Effector memory CD8-positive, alpha-beta T cell (primary cell): ENCODE measurements around the gene ZNF524.
A peak's percentile ranks its signal among the peaks of the same experiment; 100 is the strongest.

Source experiments
- ATAC-seq: fragments of 150-1000 bp; cut with Tn5 transposase; replicated peaks from 2 replicates; pipeline ENCODE4 v1.10.0; 2021; ENCODE audit warnings: mild to moderate bottlenecking, moderate library complexity
- DNase-seq, 3 experiments: peaks; one replicate each; pipeline ENCODE4 v3.0.0; 2021
- H3K27ac Mint-ChIP-seq, 2 donors: one replicate each; pipeline ENCODE4 v1.8.0; 2022; ENCODE audit warnings: mild to moderate bottlenecking in 2 of 2, mixed read lengths in 2 of 2, moderate library complexity in 2 of 2
- H3K27me3 Mint-ChIP-seq, 2 donors: one replicate each; pipeline ENCODE4 v1.8.0; 2022; ENCODE audit warnings: mixed read lengths in 2 of 2
- H3K36me3 Mint-ChIP-seq: one replicate; pipeline ENCODE4 v1.8.0; 2022; ENCODE audit warnings: mild to moderate bottlenecking, moderate library complexity, mixed read lengths; ENCODE audit not compliant: insufficient read depth
- H3K4me1 Mint-ChIP-seq, 2 donors: one replicate each; pipeline ENCODE4 v1.8.0; 2022; ENCODE audit warnings: low read depth in 2 of 2, mixed read lengths in 2 of 2
- H3K4me3 Mint-ChIP-seq, 2 donors: one replicate each; pipeline ENCODE4 v1.8.0; 2022; ENCODE audit warnings: mild to moderate bottlenecking in 2 of 2, mixed read lengths in 2 of 2, moderate library complexity in 2 of 2
- H3K9me3 Mint-ChIP-seq, 2 donors: one replicate each; pipeline ENCODE4 v1.8.0; 2022; ENCODE audit warnings: mixed read lengths in 2 of 2

The ZNF524 gene

DNA sequence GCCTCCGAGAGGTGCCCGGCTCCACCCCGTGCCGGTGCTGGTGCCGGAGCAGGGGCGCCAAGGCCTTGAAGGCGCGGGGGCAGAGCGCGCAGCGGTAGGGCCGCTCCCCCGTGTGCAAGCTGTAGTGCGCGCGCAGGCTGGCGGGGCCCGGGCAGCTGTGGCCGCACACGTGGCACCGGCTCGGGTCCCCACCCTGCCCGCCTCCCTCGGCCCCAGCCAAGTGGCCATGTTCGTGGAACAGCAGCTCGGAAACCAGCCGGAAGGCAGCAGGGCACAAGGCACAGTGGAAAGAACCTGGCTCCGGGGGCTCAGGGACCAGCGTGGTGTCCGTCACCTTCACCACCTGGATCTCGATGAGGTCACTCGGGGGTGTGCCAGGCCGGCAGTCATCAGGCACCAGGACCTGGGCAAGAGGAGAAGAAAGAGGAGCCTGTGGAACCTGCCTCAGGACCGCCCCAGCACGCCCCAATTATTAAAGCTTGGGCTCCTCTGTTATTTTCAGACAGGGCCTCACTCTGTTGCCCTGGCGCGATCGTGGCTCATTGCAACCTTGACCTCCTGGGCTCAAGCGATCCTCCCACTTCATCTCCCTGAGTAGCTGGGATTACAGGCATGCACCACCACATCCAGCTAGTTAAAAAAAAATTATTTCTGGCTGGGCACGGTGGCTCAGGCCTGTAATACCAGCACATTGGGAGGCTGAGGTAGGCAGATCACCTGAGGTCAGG lies 22.3 kb downstream of the ZNF524 start:
- Mint-ChIP-seq H3K27me3 (no peaks in the 10 kb centered on the region), H3K27ac (no peak overlapping the region), H3K36me3 (peaks cover 30% of the 10 kb centered on the region), H3K4me3 (no peak overlapping the region), H3K4me1 (peaks cover 25 to 35% of the 10 kb centered on the region in 2 donors), H3K9me3 (no peaks in the 10 kb centered on the region)
- no peak for ATAC-seq
- DNase-seq: no peak

DNA sequence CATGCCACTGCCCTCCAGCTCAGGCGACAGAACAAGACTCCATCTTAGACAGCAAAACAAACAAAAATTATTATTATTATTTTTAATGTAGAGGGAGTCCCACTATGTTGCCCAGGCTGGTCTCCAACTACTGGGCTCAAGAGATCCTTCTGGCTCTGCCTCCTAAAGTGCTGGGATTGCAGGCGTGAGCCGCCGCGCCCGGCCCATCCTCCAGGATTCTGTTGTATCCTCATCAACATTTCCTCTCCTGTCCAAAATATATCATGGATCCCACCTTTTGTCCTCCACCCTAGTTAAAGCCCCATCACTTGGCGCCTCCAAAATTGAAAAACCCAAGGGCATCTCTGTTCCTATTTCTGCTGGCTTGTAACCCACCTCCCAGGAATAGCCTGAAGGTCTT lies 23.0 kb downstream of the ZNF524 start:
- H3K27me3 Mint-ChIP-seq: no peaks in the 10 kb centered on the region
- H3K27ac Mint-ChIP-seq: no peak overlapping the region

DNA sequence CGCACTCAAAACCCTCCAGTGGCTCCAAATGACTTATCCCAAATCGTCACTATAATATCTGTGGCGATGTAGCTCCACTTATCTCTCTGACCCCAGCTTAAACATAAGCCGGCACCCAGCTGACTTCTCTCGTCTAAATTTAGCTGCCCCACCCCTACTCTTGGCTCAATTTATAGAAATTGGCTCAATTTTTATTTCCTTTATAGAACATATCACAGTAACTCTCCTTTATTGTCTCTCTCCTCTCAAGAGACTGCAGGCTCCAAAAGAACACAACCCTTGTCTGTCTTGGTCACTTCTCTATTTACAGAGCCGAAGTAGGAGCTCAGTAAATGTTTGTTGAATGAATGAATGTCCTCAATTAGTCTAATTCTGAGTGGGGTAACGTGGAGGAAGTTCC lies 23.5 kb downstream of the ZNF524 start:
- DNase-seq: no peak
- Mint-ChIP-seq H3K36me3 (peaks cover 24% of the 10 kb centered on the region), H3K4me3 (peak overlapping the region; percentile 85), H3K4me1 (peaks cover 23 to 35% of the 10 kb centered on the region in 2 donors), H3K27me3 (no peaks in the 10 kb centered on the region), H3K9me3 (no peaks in the 10 kb centered on the region), H3K27ac (peak overlapping the region; percentile 94 to 96)
- ATAC-seq: no peak

More for the DNA sequence above, 23.0 kb downstream of the ZNF524 start:
- Mint-ChIP-seq H3K4me3 (no peak overlapping the region), H3K36me3 (peaks cover 26% of the 10 kb centered on the region), H3K4me1 (peaks cover 25 to 35% of the 10 kb centered on the region in 2 donors), H3K9me3 (no peaks in the 10 kb centered on the region)
- ATAC-seq (no peak), DNase-seq (no peak)

DNA sequence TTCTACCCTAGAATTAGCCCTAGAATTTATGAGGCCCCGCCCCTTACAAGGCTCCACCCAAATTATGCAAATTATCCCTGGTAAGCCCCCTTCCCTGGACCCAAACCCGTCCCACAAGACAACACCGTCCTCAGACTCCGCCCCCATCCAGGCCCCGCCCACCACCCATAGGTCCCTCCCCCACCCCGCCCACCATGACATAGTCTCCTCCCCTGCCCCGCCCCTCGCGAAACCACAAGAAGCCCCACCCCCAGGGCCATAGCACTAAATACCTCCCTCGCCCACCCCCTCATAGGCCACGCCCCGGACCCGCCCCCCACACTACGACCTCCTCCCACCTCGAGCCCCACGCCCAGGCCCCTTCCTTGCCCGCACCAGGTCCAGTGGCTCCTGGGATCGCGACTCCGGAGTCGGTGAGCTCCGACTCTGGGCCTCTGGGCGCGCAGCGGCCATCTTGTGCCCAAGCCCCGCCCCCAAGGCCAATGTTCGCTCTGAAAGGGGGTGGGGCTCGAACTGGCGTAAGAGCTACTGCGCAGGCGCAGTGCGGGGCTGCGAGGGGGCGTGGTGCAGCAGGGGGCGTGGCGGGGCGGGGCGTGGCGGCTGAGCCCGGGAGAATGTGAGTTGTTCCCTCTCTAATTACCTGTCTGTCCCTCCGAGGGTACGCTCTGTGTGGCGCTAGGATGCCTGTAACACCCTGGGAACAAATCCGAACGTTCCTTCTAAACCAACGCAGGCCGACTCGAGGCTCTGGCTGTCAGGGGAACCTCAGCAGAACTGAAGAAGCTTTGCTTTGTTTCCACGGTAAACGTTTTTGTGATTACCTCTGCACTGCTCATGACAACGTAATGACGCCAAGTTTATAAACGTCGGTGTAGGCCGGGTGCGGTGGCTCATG lies 24.3 kb downstream of the ZNF524 start, which contains the start of gene ZNF784:
ZNF784 (minus strand) TSS at position 458 of the 895 bp plus-strand sequence; CDS start at position 453, 5 bp downstream.
- H3K9me3 Mint-ChIP-seq: no peaks in the 10 kb centered on the region
- peaks cover 22 to 35% of the 10 kb centered on the region in 2 donors for H3K4me1 Mint-ChIP-seq
- H3K27me3 Mint-ChIP-seq: no peaks in the 10 kb centered on the region
- H3K27ac Mint-ChIP-seq: peak within 1 kb of the TSS; percentile 94 to 96
- H3K36me3 Mint-ChIP-seq: peaks cover 21% of the 10 kb centered on the region
- H3K4me3 Mint-ChIP-seq: peak within 1 kb of the TSS; percentile 85
- peak; percentile 65 for ATAC-seq
- peak; percentile 92 to 94 (median 93) for DNase-seq

- no peaks in the 10 kb centered on the region for H3K9me3 Mint-ChIP-seq
- H3K36me3 Mint-ChIP-seq: peaks cover 21% of the 10 kb centered on the region
- no peak for DNase-seq
- peak overlapping the region; percentile 85 for H3K4me3 Mint-ChIP-seq
- no peaks in the 10 kb centered on the region for H3K27me3 Mint-ChIP-seq
- no peak for ATAC-seq
- peaks cover 22 to 35% of the 10 kb centered on the region in 2 donors for H3K4me1 Mint-ChIP-seq
- H3K27ac Mint-ChIP-seq: peak overlapping the region; percentile 94 to 96
Measured at GRCh38 chr19:55625004-55625326, 24.9 kb downstream of the ZNF524 start.

DNA sequence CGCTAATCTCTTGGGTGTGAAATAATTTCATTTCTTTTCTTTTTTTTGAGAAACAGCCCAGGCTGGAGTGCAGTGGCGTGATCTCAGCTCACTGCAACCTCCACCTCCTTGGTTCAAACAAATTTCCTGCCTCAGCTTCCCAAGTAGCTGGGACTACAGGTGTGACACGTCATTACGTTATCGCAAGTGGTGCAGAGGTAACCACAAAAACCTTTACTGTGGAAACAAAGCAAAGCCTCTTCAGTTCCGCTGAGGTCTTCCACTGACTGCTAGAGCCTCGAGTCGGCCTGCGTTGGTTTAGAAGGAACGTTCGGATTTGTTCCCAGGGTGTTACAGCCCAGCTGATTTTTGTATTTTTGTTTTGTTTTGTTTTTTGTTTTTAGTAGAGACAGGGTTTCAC lies 26.3 kb downstream of the ZNF524 start:
- H3K36me3 Mint-ChIP-seq: peaks cover 22% of the 10 kb centered on the region
- DNase-seq (peak; percentile 47 to 53 (median 53)), ATAC-seq (peak; percentile 74)
- H3K9me3 Mint-ChIP-seq: no peaks in the 10 kb centered on the region
- H3K4me1 Mint-ChIP-seq: peaks cover 18 to 33% of the 10 kb centered on the region in 2 donors
- H3K27ac Mint-ChIP-seq: peak overlapping the region; percentile 58 to 85
- H3K4me3 Mint-ChIP-seq: peak overlapping the region; percentile 69 to 73
- no peaks in the 10 kb centered on the region for H3K27me3 Mint-ChIP-seq

DNA sequence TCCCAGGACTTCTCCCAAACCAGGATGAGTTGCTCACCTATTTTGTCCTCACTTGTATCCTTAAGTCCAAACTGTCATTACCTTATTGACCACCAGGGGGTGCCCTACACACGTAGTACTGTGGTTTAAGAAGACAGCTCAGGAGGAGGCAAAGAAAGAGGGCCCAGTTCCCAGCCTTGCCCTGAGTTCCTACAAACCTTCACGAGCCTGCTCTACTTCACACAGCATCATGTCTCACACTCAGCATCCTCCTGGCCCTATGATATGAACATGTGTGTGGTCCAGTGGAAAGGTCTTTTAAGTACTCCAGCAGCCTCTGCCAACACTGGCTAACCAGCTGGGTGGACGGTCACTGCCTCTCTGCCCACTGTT lies 32.4 kb downstream of the ZNF524 start:
- Mint-ChIP-seq H3K9me3 (no peaks in the 10 kb centered on the region), H3K4me3 (peak overlapping the region in 1 of 2 donors; percentile 1), H3K27me3 (no peaks in the 10 kb centered on the region), H3K27ac (peak overlapping the region; percentile 16 to 21), H3K36me3 (peaks cover 41% of the 10 kb centered on the region), H3K4me1 (peaks cover 38 to 43% of the 10 kb centered on the region in 2 donors)
- peak; percentile 55 for ATAC-seq
- peak; percentile 91 to 95 (median 93) for DNase-seq

- DNase-seq: no peak
- Mint-ChIP-seq H3K4me3 (peak overlapping the region in 1 of 2 donors; percentile 99), H3K4me1 (peaks cover 45 to 51% of the 10 kb centered on the region in 2 donors), H3K27ac (peak overlapping the region; percentile 100), H3K36me3 (peaks cover 45% of the 10 kb centered on the region), H3K9me3 (no peaks in the 10 kb centered on the region), H3K27me3 (no peaks in the 10 kb centered on the region)
- ATAC-seq: no peak
Measured at GRCh38 chr19:55633861-55634260, 33.8 kb downstream of the ZNF524 start.

GRCh38 chr19:55635334-55635717 lies 35.2 kb downstream of the ZNF524 start:
- no peak for ATAC-seq
- Mint-ChIP-seq H3K4me3 (peak overlapping the region; percentile 97 to 99), H3K36me3 (peaks cover 54% of the 10 kb centered on the region), H3K9me3 (peaks cover 0 to 2% of the 10 kb centered on the region in 2 donors), H3K27me3 (no peaks in the 10 kb centered on the region), H3K4me1 (peaks cover 49 to 58% of the 10 kb centered on the region in 2 donors), H3K27ac (peak overlapping the region; percentile 100)
- no peak for DNase-seq

DNA sequence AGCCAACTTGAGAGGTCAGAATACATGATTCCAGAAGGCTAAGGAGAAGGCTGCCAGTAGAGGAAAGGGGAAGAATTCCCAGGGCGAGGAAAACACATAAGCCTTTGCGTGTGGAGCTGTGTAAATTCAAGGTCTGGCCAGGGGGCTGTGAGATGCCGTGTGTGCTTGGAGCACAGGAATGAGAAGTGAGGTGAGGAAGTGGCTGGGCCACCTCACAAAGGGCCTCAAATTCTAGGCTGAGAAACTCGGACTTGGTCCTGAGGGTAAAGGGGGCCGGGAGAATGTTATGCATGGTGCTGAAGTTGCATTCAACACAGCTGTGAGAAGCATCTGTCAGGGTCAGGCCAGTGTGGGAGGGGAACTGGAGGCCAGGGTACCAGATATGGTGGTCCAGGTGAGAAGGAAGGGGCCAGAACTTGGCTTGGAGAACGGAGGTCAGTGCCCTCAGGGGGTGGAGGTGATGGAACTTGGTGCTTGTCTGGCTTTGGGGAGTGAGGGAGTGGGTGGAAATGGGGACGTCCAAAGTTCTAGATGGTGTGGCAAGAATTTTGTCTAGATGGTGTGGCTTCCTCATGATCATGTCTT lies 35.9 kb downstream of the ZNF524 start:
- Mint-ChIP-seq H3K4me1 (peaks cover 52 to 61% of the 10 kb centered on the region in 2 donors), H3K27me3 (no peaks in the 10 kb centered on the region), H3K27ac (peak overlapping the region; percentile 100), H3K4me3 (peak overlapping the region; percentile 97 to 99), H3K9me3 (peaks cover 0 to 2% of the 10 kb centered on the region in 2 donors), H3K36me3 (peaks cover 58% of the 10 kb centered on the region)
- DNase-seq (no peak), ATAC-seq (no peak)

- no peak for ATAC-seq
- Mint-ChIP-seq H3K9me3 (peaks cover 0 to 2% of the 10 kb centered on the region in 2 donors), H3K27ac (peak overlapping the region; percentile 100), H3K27me3 (no peaks in the 10 kb centered on the region), H3K4me3 (peak overlapping the region; percentile 97 to 99), H3K4me1 (peaks cover 53 to 63% of the 10 kb centered on the region in 2 donors), H3K36me3 (peaks cover 53% of the 10 kb centered on the region)
- DNase-seq: no peak
Measured at GRCh38 chr19:55636723-55637122, 36.6 kb downstream of the ZNF524 start.

GRCh38 chr19:55637534-55637933 lies 37.4 kb downstream of the ZNF524 start:
- H3K36me3 Mint-ChIP-seq: peaks cover 47% of the 10 kb centered on the region
- H3K27ac Mint-ChIP-seq: peak overlapping the region; percentile 65 to 100
- no peak for ATAC-seq
- peaks cover 0 to 2% of the 10 kb centered on the region in 2 donors for H3K9me3 Mint-ChIP-seq
- no peaks in the 10 kb centered on the region for H3K27me3 Mint-ChIP-seq
- H3K4me1 Mint-ChIP-seq: peaks cover 52 to 62% of the 10 kb centered on the region in 2 donors
- H3K4me3 Mint-ChIP-seq: peak overlapping the region in 1 of 2 donors; percentile 41
- DNase-seq: no peak

DNA sequence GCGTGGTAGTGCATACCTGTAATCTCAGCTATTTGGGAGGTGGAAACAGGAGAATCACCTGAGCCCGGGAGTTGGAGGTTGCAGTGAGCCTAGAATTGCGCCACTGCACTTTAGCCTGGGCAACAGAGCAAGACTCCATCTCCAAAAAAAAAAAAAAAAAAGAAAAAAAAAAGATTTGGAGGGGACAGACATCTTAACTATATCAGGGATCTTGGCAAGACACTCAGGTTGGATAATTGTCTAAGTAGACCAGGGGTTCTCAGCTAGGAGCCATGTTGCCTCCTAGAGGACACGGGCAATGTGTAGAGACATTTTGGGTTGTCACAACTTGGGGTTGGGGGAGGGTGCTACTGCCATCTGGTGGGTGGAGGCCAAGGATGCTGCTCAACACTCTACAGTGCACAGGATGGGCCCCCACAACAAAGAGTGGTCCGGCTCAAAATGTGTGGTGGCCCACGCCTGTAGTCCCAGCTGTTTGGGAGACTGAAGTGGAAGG lies 38.8 kb downstream of the ZNF524 start:
- Mint-ChIP-seq H3K27me3 (no peaks in the 10 kb centered on the region), H3K4me3 (peak overlapping the region; percentile 47 to 50), H3K27ac (peak overlapping the region in 1 of 2 donors; percentile 100), H3K4me1 (peaks cover 61 to 67% of the 10 kb centered on the region in 2 donors), H3K36me3 (peaks cover 56% of the 10 kb centered on the region), H3K9me3 (peaks cover 0 to 2% of the 10 kb centered on the region in 2 donors)
- DNase-seq (peak; percentile 54 to 62 (median 55)), ATAC-seq (peak; percentile 18)
